NCI-H2107 treated with DMSO at 0.1 percent for 48 hours (cell line): Measurements from ENCODE around the gene RHCE.
A peak's percentile ranks its signal among the peaks of the same experiment; 100 is the strongest.
"Not testable (repeated sequence)": the region's sequence is repeated elsewhere in the genome, so short reads cannot be mapped to it uniquely, and the experiment has no call there.

Experiments
- DNase-seq: peaks from one replicate; lab custom pipeline; 2025; ENCODE audit not compliant: unreplicated experiment; lab: John Stamatoyannopoulos, UW

Gene RHCE

GRCh38 chr1:25402947-25403803 lies 17.4 kb downstream of the RHCE start:
- not testable (repeated sequence) for DNase-seq

GRCh38 chr1:25398079-25398478 lies 22.5 kb downstream of the RHCE start:
- DNase-seq = not testable (repeated sequence)

GRCh38 chr1:25397549-25397948 lies 23.1 kb downstream of the RHCE start:
- not testable (repeated sequence) for DNase-seq

GRCh38 chr1:25392841-25393240 lies 27.8 kb downstream of the RHCE start:
- no peak for DNase-seq

- not testable (repeated sequence) for DNase-seq
Observed at GRCh38 chr1:25389721-25390120, 30.9 kb downstream of the RHCE start.

- DNase-seq = peak; percentile 73
Observed at GRCh38 chr1:25388691-25389090, 31.9 kb downstream of the RHCE start.

GRCh38 chr1:25387096-25387495 lies 33.5 kb downstream of the RHCE start:
- not testable (repeated sequence) for DNase-seq

- not testable (repeated sequence) for DNase-seq
Observed at GRCh38 chr1:25383875-25384274, 36.8 kb downstream of the RHCE start.

GRCh38 chr1:25383090-25383489 lies 37.5 kb downstream of the RHCE start:
- DNase-seq = not testable (repeated sequence)

- not testable (repeated sequence) for DNase-seq
Observed at GRCh38 chr1:25382543-25382942, 38.1 kb downstream of the RHCE start.

GRCh38 chr1:25378367-25378766 lies 42.3 kb downstream of the RHCE start:
- not testable (repeated sequence) for DNase-seq

- DNase-seq = not testable (repeated sequence)
Observed at GRCh38 chr1:25371757-25372156, 48.9 kb downstream of the RHCE start.

- not testable (repeated sequence) for DNase-seq
Observed at GRCh38 chr1:25369691-25370271, 50.8 kb downstream of the RHCE start.

- DNase-seq = no peak
Observed at GRCh38 chr1:25369241-25369640, 51.4 kb downstream of the RHCE start.

- DNase-seq = not testable (repeated sequence)
Observed at GRCh38 chr1:25362634-25363559, 57.7 kb downstream of the RHCE start.

- no peak for DNase-seq
Observed at GRCh38 chr1:25361901-25362300, 58.7 kb downstream of the RHCE start.

GRCh38 chr1:25360596-25361581 lies 59.7 kb downstream of the RHCE start:
- DNase-seq = no peak

GRCh38 chr1:25356848-25357247 lies 63.8 kb downstream of the RHCE start:
- no peak for DNase-seq

- DNase-seq = no peak
Observed at GRCh38 chr1:25356441-25356840, 64.2 kb downstream of the RHCE start.

- no peak for DNase-seq
Observed at GRCh38 chr1:25355841-25356395, 64.7 kb downstream of the RHCE start.
